Osteoblast (primary cell): ENCODE measurements around the gene GKN1. TPM values are rescaled to one million over a fixed set of nuclear protein-coding genes. Genes with fewer than 3 reads are reported as not detected.

Experiments
- DNase-seq: peaks from one replicate; pipeline ENCODE4 v3.0.0; 2011; ENCODE audit warnings: low spot score, mixed read lengths; ENCODE audit not compliant: insufficient read length; ENCODE audit errors: missing footprints
- H2AFZ ChIP-seq: 2 replicates; pipeline ENCODE4 v1.6.0; 2011; ENCODE audit warnings: mild to moderate bottlenecking, low read length
- H3K27ac ChIP-seq: 2 replicates; pipeline ENCODE4 v1.5.1; 2011; ENCODE audit warnings: mild to moderate bottlenecking, low read depth, low read length, moderate library complexity
- H3K27me3 ChIP-seq: 2 replicates; pipeline ENCODE4 v1.6.0; 2012; ENCODE audit warnings: mild to moderate bottlenecking, control low read depth, inconsistent platforms, low read length, moderate library complexity; ENCODE audit not compliant: insufficient read depth
- H3K36me3 ChIP-seq: 2 replicates; pipeline ENCODE4 v1.5.1; 2011; ENCODE audit warnings: mild to moderate bottlenecking, low read length, control low read depth, moderate library complexity; ENCODE audit not compliant: insufficient read depth
- H3K4me1 ChIP-seq: 2 replicates; pipeline ENCODE4 v1.5.1; 2011; ENCODE audit warnings: mild to moderate bottlenecking, low read length, control low read depth, moderate library complexity; ENCODE audit not compliant: insufficient read depth
- H3K4me2 ChIP-seq: 2 replicates; pipeline ENCODE4 v1.6.0; 2011; ENCODE audit warnings: mild to moderate bottlenecking, low read length; ENCODE audit not compliant: insufficient read depth
- H3K4me3 ChIP-seq: fragments of 200-600 bp; sonication (generic); 3 replicates; pipeline ENCODE4 v1.5.1; 2012; ENCODE audit warnings: mild to moderate bottlenecking, low read length, inconsistent platforms; ENCODE audit not compliant: insufficient read depth
- H3K79me2 ChIP-seq: 2 replicates; pipeline ENCODE4 v1.6.0; 2012; ENCODE audit warnings: mild to moderate bottlenecking, low read length, control low read depth, inconsistent platforms; ENCODE audit not compliant: insufficient read depth
- H3K9me3 ChIP-seq: 2 replicates; pipeline ENCODE4 v1.5.1; 2011; ENCODE audit warnings: low read depth, low read length, control low read depth
- H4K20me1 ChIP-seq: 2 replicates; pipeline ENCODE4 v1.6.0; 2012; ENCODE audit warnings: mild to moderate bottlenecking, low read length, control low read depth; ENCODE audit not compliant: insufficient read depth
- total RNA-seq: library from RNA; depleted of rRNA; stranded (reverse); fragments of >200 nt; gene quantifications from 2 replicates; pipeline ENCODE4 v1.2.3, GENCODE V29; 2012
- TF ChIP-seq, protein P1 (sequence below): IDR thresholded peaks from 2 replicates; pipeline ENCODE4 v1.5.1; 2011; ENCODE audit warnings: mild to moderate bottlenecking, low read depth, low read length, moderate library complexity; ENCODE audit errors: extremely low read depth

GKN1 gene
- total RNA-seq, 1 donor: not detected

DNA sequence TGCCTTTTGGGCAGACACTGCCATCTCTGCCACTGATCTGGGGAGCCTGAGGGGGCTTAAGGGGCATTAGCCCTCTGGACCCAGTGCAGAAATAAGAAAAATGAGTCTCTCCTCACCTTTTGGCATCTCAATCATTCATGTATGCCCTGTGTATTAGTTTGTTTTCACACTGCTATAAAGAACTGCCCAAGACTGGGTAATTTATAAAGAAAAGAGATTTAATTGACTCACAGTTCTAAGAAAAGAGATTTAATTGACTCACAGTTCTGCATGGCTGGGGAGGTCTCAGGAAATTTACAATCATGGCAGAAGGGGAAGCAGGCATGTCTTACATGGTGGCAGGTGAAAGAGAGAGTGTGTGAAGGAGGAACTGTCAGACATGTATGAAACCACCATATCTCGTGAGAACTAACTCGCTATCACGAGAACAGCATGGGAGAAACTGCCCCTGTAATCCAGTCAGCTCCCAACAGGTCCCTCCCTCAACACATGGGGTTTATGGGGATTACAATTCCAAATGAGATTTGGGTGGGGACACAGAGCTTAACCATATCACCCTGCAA, 43.2 kb upstream of the GKN1 start:
- no peaks in the 10 kb centered on the region for H3K36me3 ChIP-seq
- no peaks in the 10 kb centered on the region for H3K79me2 ChIP-seq
- H3K9me3 ChIP-seq: no peaks in the 10 kb centered on the region
- peaks cover 12% of the 10 kb centered on the region for H3K4me1 ChIP-seq
- no peaks in the 10 kb centered on the region for H4K20me1 ChIP-seq
- H2AFZ ChIP-seq: no peak overlapping the region
- no peak overlapping the region for H3K4me3 ChIP-seq
- no peak for DNase-seq
- H3K27ac ChIP-seq: no peak overlapping the region
- H3K27me3 ChIP-seq: peaks cover 10% of the 10 kb centered on the region
- TF ChIP-seq, protein P1, sequence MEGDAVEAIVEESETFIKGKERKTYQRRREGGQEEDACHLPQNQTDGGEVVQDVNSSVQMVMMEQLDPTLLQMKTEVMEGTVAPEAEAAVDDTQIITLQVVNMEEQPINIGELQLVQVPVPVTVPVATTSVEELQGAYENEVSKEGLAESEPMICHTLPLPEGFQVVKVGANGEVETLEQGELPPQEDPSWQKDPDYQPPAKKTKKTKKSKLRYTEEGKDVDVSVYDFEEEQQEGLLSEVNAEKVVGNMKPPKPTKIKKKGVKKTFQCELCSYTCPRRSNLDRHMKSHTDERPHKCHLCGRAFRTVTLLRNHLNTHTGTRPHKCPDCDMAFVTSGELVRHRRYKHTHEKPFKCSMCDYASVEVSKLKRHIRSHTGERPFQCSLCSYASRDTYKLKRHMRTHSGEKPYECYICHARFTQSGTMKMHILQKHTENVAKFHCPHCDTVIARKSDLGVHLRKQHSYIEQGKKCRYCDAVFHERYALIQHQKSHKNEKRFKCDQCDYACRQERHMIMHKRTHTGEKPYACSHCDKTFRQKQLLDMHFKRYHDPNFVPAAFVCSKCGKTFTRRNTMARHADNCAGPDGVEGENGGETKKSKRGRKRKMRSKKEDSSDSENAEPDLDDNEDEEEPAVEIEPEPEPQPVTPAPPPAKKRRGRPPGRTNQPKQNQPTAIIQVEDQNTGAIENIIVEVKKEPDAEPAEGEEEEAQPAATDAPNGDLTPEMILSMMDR: no peak
- no peak overlapping the region for H3K4me2 ChIP-seq

DNA sequence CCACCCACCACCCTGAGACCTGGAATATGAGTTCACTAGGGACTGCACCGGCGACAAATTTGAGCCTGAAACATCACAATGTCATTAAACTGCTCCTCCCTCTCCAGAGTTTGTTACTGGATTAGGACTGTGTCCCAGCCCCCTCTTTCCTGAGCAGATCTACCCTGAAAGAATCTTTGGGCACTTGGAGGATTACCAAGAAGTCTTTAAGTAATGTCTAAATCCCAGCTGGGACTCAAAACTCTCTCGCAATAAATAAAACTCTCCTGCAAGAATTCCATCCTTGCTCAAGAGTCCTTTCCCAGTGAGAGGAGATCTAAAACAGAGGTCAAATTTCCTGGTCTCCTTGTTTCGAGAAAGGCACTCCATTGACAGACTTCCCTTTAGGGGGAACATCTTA, 42.6 kb upstream of the GKN1 start:
- Histone ChIP-seq H3K4me3 (no peak overlapping the region), H3K9me3 (no peaks in the 10 kb centered on the region), H3K36me3 (no peaks in the 10 kb centered on the region), H2AFZ (no peak overlapping the region), H4K20me1 (no peaks in the 10 kb centered on the region), H3K27me3 (peaks cover 4% of the 10 kb centered on the region), H3K4me2 (no peak overlapping the region), H3K79me2 (no peaks in the 10 kb centered on the region), H3K4me1 (peaks cover 17% of the 10 kb centered on the region), H3K27ac (no peak overlapping the region)
- TF ChIP-seq, protein P1: no peak
- DNase-seq: no peak

DNA sequence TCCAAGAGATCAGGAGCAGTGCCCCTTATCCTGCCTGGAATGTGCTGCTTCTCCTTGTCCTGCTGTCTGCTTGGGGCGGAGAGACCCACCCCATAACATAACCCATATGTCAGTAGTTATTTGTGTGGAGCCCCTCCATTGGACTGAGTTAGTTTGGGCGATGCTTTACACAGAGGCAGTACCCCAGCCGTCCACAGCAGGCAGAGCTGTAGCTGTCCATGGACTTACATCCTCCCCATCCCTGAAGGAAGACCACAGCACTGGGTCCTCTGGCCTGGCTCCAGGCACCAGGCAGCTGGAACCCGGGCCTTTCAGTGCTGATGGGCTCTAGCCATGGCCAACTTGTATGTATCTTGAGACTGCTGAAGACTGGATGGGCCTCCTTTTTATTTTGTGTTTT, 42.0 kb upstream of the GKN1 start:
- no peaks in the 10 kb centered on the region for H4K20me1 ChIP-seq
- H3K4me3 ChIP-seq: no peak overlapping the region
- no peak for DNase-seq
- H3K27me3 ChIP-seq: peaks cover 3% of the 10 kb centered on the region
- TF ChIP-seq, protein P1: no peak
- H3K4me2 ChIP-seq: no peak overlapping the region
- no peaks in the 10 kb centered on the region for H3K79me2 ChIP-seq
- H3K27ac ChIP-seq: no peak overlapping the region
- no peaks in the 10 kb centered on the region for H3K9me3 ChIP-seq
- no peak overlapping the region for H2AFZ ChIP-seq
- H3K4me1 ChIP-seq: peaks cover 20% of the 10 kb centered on the region
- H3K36me3 ChIP-seq: no peaks in the 10 kb centered on the region

DNA sequence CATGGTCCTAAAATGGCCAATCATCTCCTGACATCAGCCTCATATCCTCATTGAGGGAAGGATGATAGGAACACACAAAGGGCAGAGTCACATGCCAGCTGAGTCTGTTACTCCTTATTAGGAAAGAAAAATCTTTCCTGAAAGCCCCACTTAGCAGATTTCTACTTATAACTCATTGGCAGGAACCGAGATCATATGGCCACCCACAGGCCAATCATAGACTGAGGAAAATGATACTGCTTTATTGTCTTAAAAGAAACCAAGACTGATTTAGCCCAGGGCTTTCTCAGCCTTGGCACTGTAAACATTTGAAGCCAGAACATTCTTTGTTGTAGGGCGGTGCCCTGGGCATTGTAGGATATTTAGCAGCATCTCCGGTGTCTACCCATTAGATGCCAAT, 40.4 kb upstream of the GKN1 start:
- Histone ChIP-seq H3K9me3 (no peaks in the 10 kb centered on the region), H3K27me3 (no peaks in the 10 kb centered on the region), H3K4me2 (no peak overlapping the region), H3K4me3 (no peak overlapping the region), H4K20me1 (no peaks in the 10 kb centered on the region), H3K79me2 (no peaks in the 10 kb centered on the region), H3K27ac (no peak overlapping the region), H2AFZ (no peak overlapping the region), H3K36me3 (no peaks in the 10 kb centered on the region), H3K4me1 (peaks cover 20% of the 10 kb centered on the region)
- no peak for DNase-seq
- TF ChIP-seq, protein P1: no peak
